Measurements from ENCODE around the gene LCN15.

GRCh38 chr9:136740069-136740468, 24.2 kb downstream of the LCN15 start:
- no peak for TF ChIP-seq CTCF (IDR thresholded peaks at IDR 0.05)
- no peak for TF ChIP-seq SIN3A (IDR thresholded peaks at IDR 0.05; ENCODE audit: borderline replicate concordance, insufficient read depth, low read depth, low read length)
- no peak for TF ChIP-seq POLR2AphosphoS5 (IDR thresholded peaks at IDR 0.05; ENCODE audit: low read depth, low read length)
- no peak for TF ChIP-seq REST (IDR thresholded peaks at IDR 0.05; ENCODE audit: insufficient read depth in 1 of 2, low read depth in 2 of 2, low read length in 1 of 2)
- no peak for TF ChIP-seq TCF7L2 (IDR thresholded peaks at IDR 0.05; ENCODE audit: low read depth, low read length)

Data from Panc1 (cell line).